Occipital lobe (tissue), 2 donors: Measurements from ENCODE around the gene GMDS. TPM values are rescaled to one million over a fixed set of nuclear protein-coding genes. Genes with fewer than 3 reads are reported as not detected.
"Not testable (repeated sequence)": the region's sequence is repeated elsewhere in the genome, so short reads cannot be mapped to it uniquely, and the experiment has no call there.

Experiments
- DNase-seq: peaks from one replicate; lab custom pipeline; 2025; lab: John Stamatoyannopoulos, UW
- total RNA-seq: library from RNA; depleted of rRNA; stranded (reverse); fragments of >200 nt; gene quantifications from one replicate; pipeline ENCODE4 v1.2.3, GENCODE V29; 2014

Gene GMDS
- total RNA-seq, 1 donor from 2014 or later: 6.1 TPM

GRCh38 chr6:1756472-1757129 is 488.8 kb downstream of the GMDS start:
- no peak for DNase-seq

GRCh38 chr6:1751063-1751462 is 494.3 kb downstream of the GMDS start:
- not testable (repeated sequence) for DNase-seq

GRCh38 chr6:1749041-1749440 is 496.4 kb downstream of the GMDS start:
- no peak for DNase-seq

- no peak for DNase-seq
Observed at GRCh38 chr6:1747531-1747930, 497.9 kb downstream of the GMDS start.

- DNase-seq: no peak
Observed at GRCh38 chr6:1747003-1747402, 498.4 kb downstream of the GMDS start.

- no peak for DNase-seq
Observed at GRCh38 chr6:1745814-1746213, 499.6 kb downstream of the GMDS start.

- DNase-seq: no peak
Observed at GRCh38 chr6:1744543-1744942, 500.9 kb downstream of the GMDS start.

- no peak for DNase-seq
Observed at GRCh38 chr6:1739680-1740079, 505.7 kb downstream of the GMDS start.

- DNase-seq: no peak
Observed at GRCh38 chr6:1739220-1739619, 506.2 kb downstream of the GMDS start.

- DNase-seq: no peak
Observed at GRCh38 chr6:1738558-1739081, 506.8 kb downstream of the GMDS start.

GRCh38 chr6:1737463-1738311 is 507.7 kb downstream of the GMDS start:
- no peak for DNase-seq

GRCh38 chr6:1736346-1737105 is 508.9 kb downstream of the GMDS start:
- no peak for DNase-seq

- no peak for DNase-seq
Observed at GRCh38 chr6:1735239-1735803, 510.1 kb downstream of the GMDS start.

- no peak for DNase-seq
Observed at GRCh38 chr6:1730882-1731281, 514.5 kb downstream of the GMDS start.

- DNase-seq: no peak
Observed at GRCh38 chr6:1729750-1730140, 515.7 kb downstream of the GMDS start.

GRCh38 chr6:1729133-1729749 is 516.2 kb downstream of the GMDS start:
- no peak for DNase-seq

- DNase-seq: no peak
Observed at GRCh38 chr6:1726341-1726768, 519.0 kb downstream of the GMDS start.

GRCh38 chr6:1724616-1725015 is 520.8 kb downstream of the GMDS start:
- DNase-seq: no peak

GRCh38 chr6:1724124-1724523 is 521.3 kb downstream of the GMDS start:
- DNase-seq: no peak

- no peak for DNase-seq
Observed at GRCh38 chr6:1722801-1723200, 522.6 kb downstream of the GMDS start.
